ENCODE results near the gene OR2T35. TPM values are rescaled to one million over a fixed set of nuclear protein-coding genes. Genes with fewer than 3 reads are reported as not detected.
A peak's percentile ranks its signal among the peaks of the same experiment; 100 is the strongest.

The OR2T35 gene
- total RNA-seq, 2 donors from 2014 or later, result not detected

- Histone ChIP-seq H3K9me3 (no peaks in the 10 kb centered on the region), H3K36me3 (no peaks in the 10 kb centered on the region), H3K27me3 (no peaks in the 10 kb centered on the region), H3K4me1 (no peaks in the 10 kb centered on the region), H3K4me3 (no peak overlapping the region), H3K27ac (no peak overlapping the region)
- no peak for TF ChIP-seq CTCF (IDR thresholded peaks at IDR 0.05)
- DNase-seq (ENCODE audit: low spot score), result no peak
Observed at GRCh38 chr1:248630551-248630950, 14.5 kb downstream of the OR2T35 start.

- no peak for TF ChIP-seq CTCF (IDR thresholded peaks at IDR 0.05)
- DNase-seq (ENCODE audit: low spot score), result no peak
- H3K4me3 ChIP-seq, result no peak overlapping the region
Observed at GRCh38 chr1:248627971-248628844, 16.9 kb downstream of the OR2T35 start.

GRCh38 chr1:248625971-248626370 is 19.1 kb downstream of the OR2T35 start:
- H3K4me3 ChIP-seq, result no peak overlapping the region
- no peak for TF ChIP-seq CTCF (IDR thresholded peaks at IDR 0.05)
- no peak for DNase-seq (ENCODE audit: low spot score)
- no peaks in the 10 kb centered on the region for H3K36me3 ChIP-seq
- no peak overlapping the region for H3K27ac ChIP-seq
- H3K9me3 ChIP-seq, result no peaks in the 10 kb centered on the region
- H3K27me3 ChIP-seq, result no peaks in the 10 kb centered on the region
- no peaks in the 10 kb centered on the region for H3K4me1 ChIP-seq

More at GRCh38 chr1:248627971-248628844, 16.9 kb downstream of the OR2T35 start:
- Histone ChIP-seq H3K27me3 (no peaks in the 10 kb centered on the region), H3K9me3 (no peaks in the 10 kb centered on the region), H3K27ac (no peak overlapping the region), H3K4me1 (no peaks in the 10 kb centered on the region), H3K36me3 (no peaks in the 10 kb centered on the region)

DNA sequence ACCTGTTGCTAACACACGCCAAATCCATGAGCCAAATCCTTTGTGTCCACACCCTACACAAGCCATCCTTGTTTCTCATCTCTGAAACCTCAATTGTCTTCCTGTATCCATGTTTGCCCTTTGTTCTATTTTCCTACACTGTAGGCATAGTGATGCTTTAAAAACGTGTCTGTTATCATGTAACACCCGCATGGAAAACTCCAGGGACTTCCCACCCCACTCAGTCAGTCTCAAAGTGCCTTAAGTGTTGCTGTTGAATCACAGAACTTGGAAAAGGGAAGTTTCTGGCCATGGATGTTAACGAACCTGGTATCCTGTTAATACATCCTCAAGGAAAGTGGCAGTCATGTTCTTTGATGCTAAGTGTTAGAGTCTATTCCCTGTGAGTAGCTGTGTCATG is 19.9 kb downstream of the OR2T35 start:
- TF ChIP-seq CTCF (IDR thresholded peaks at IDR 0.05), result no peak
- no peaks in the 10 kb centered on the region for H3K4me1 ChIP-seq
- no peaks in the 10 kb centered on the region for H3K36me3 ChIP-seq
- no peaks in the 10 kb centered on the region for H3K9me3 ChIP-seq
- H3K27me3 ChIP-seq, result no peaks in the 10 kb centered on the region
- no peak overlapping the region for H3K27ac ChIP-seq
- no peak overlapping the region for H3K4me3 ChIP-seq
- no peak for DNase-seq (ENCODE audit: low spot score)

DNA sequence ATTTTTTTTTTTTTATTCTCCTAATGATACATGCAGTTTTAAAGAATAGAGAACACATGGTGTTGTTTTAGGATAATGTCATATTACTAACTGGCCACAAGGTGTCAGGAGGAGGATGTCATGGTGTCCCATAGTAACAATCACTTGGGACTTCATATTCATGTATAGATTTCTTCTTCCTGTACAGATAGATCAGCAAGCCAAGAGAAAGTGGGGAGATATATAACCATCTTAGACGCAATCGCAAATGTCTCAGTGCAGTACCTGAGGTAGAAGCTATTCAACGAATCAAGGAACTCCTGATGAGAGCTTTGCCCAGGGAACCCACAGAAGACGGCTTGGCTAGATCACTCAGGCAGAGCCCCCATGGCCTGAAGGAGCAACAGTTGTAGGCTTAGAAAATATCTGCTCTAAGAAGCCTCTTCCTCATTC is 22.5 kb downstream of the OR2T35 start:
- no peak overlapping the region for H3K27ac ChIP-seq
- peak in 1 of 2 donors; percentile 65 for TF ChIP-seq CTCF (IDR thresholded peaks at IDR 0.05)

More for the DNA sequence above, 22.5 kb downstream of the OR2T35 start:
- Histone ChIP-seq H3K9me3 (no peaks in the 10 kb centered on the region), H3K4me1 (no peaks in the 10 kb centered on the region), H3K4me3 (no peak overlapping the region), H3K36me3 (no peaks in the 10 kb centered on the region), H3K27me3 (no peaks in the 10 kb centered on the region)
- no peak for DNase-seq (ENCODE audit: low spot score)

Measured in right atrium auricular region (tissue), 2 donors.